ENCODE data around the gene MGAT5.

Gene MGAT5

GRCh38 chr2:134308474-134309385 is 54.9 kb downstream of the MGAT5 start:
- peak; percentile 13 for DNase-seq

GRCh38 chr2:134310107-134311079 is 56.5 kb downstream of the MGAT5 start:
- DNase-seq = peak; percentile 39

GRCh38 chr2:134312482-134312881 is 58.6 kb downstream of the MGAT5 start:
- DNase-seq = no peak

- no peak for DNase-seq
Measured at GRCh38 chr2:134314202-134314601, 60.3 kb downstream of the MGAT5 start.

- DNase-seq = no peak
Measured at GRCh38 chr2:134314681-134315368, 61.0 kb downstream of the MGAT5 start.

- no peak for DNase-seq
Measured at GRCh38 chr2:134315471-134315870, 61.6 kb downstream of the MGAT5 start.

GRCh38 chr2:134319596-134320254 is 65.9 kb downstream of the MGAT5 start:
- no peak for DNase-seq

GRCh38 chr2:134320930-134321329 is 67.1 kb downstream of the MGAT5 start:
- DNase-seq = no peak

GRCh38 chr2:134323777-134324176 is 69.9 kb downstream of the MGAT5 start:
- no peak for DNase-seq

GRCh38 chr2:134324430-134324829 is 70.6 kb downstream of the MGAT5 start:
- DNase-seq = no peak

- DNase-seq = no peak
Measured at GRCh38 chr2:134324947-134325346, 71.1 kb downstream of the MGAT5 start.

- DNase-seq = no peak
Measured at GRCh38 chr2:134325696-134326095, 71.8 kb downstream of the MGAT5 start.

GRCh38 chr2:134327367-134327766 is 73.5 kb downstream of the MGAT5 start:
- DNase-seq = peak; percentile 8

GRCh38 chr2:134331081-134331480 is 77.2 kb downstream of the MGAT5 start:
- DNase-seq = no peak

GRCh38 chr2:134333646-134334189 is 79.8 kb downstream of the MGAT5 start:
- no peak for DNase-seq

GRCh38 chr2:134334542-134335353 is 80.9 kb downstream of the MGAT5 start:
- DNase-seq = no peak

- DNase-seq = no peak
Measured at GRCh38 chr2:134335601-134336000, 81.7 kb downstream of the MGAT5 start.

- no peak for DNase-seq
Measured at GRCh38 chr2:134336352-134336751, 82.5 kb downstream of the MGAT5 start.

- no peak for DNase-seq
Measured at GRCh38 chr2:134336921-134337320, 83.0 kb downstream of the MGAT5 start.

- no peak for DNase-seq
Measured at GRCh38 chr2:134337631-134338030, 83.8 kb downstream of the MGAT5 start.

GRCh38 chr2:134338208-134338607 is 84.3 kb downstream of the MGAT5 start:
- no peak for DNase-seq

Data from fibroblast of upper back skin (primary cell).